Liver (tissue), 9 donors: Measurements from ENCODE around the gene SPATC1L. TPM values are rescaled to one million over a fixed set of nuclear protein-coding genes. Genes with fewer than 3 reads are reported as not detected.

ENCODE experiments used
- DNase-seq: peaks from one replicate; pipeline ENCODE4 v3.0.0-alpha.2; 2017; ENCODE audit warnings: low spot score
- H3K27ac ChIP-seq, 2 donors: one replicate each; pipeline ENCODE4 v1.7.0; 2013; ENCODE audit warnings: inconsistent platforms in 2 of 2, low read length in 2 of 2, control low read depth in 1 of 2, low read depth in 1 of 2, mild to moderate bottlenecking in 1 of 2
- H3K27me3 ChIP-seq, 4 donors: one replicate each; pipeline versions ENCODE4 v1.6.1 to v1.7.0; 2013; ENCODE audit warnings: low read length in 3 of 4, inconsistent platforms in 1 of 4, mild to moderate bottlenecking in 1 of 4, moderate library complexity in 1 of 4; ENCODE audit not compliant: control insufficient read depth in 4 of 4, insufficient read depth in 4 of 4
- H3K36me3 ChIP-seq, 4 donors: one replicate each; pipeline versions ENCODE4 v1.6.1 to v1.7.0; 2013; ENCODE audit warnings: low read length in 3 of 4, mild to moderate bottlenecking in 3 of 4, low read depth in 1 of 4, moderate library complexity in 1 of 4; ENCODE audit not compliant: control insufficient read depth in 4 of 4, insufficient read depth in 3 of 4
- H3K4me1 ChIP-seq, 4 donors: one replicate each; pipeline versions ENCODE4 v1.6.1 to v1.7.0; 2013; ENCODE audit warnings: low read length in 3 of 4, mild to moderate bottlenecking in 3 of 4, moderate library complexity in 1 of 4; ENCODE audit not compliant: control insufficient read depth in 4 of 4, insufficient read depth in 4 of 4
- H3K4me3 ChIP-seq, 3 donors: one replicate each; pipeline versions ENCODE4 v1.6.1 to v1.7.0; 2013; ENCODE audit warnings: low read length in 3 of 3, control low read depth in 1 of 3, low read depth in 1 of 3, mild to moderate bottlenecking in 1 of 3
- H3K9ac ChIP-seq, 2 donors: one replicate each; pipeline ENCODE4 v1.7.0; 2013; ENCODE audit warnings: low read length in 2 of 2, mild to moderate bottlenecking in 2 of 2, moderate library complexity in 2 of 2, control low read depth in 1 of 2, low read depth in 1 of 2
- H3K9me3 ChIP-seq, 4 donors: one replicate each; pipeline versions ENCODE4 v1.6.1 to v1.7.0; 2013; ENCODE audit warnings: low read length in 3 of 4; ENCODE audit not compliant: control insufficient read depth in 4 of 4
- ATF3 ChIP-seq: IDR thresholded peaks from 2 replicates; pipeline ENCODE4 v1.6.1; 2016; ENCODE audit warnings: antibody characterized with exemption
- EGR1 ChIP-seq, 2 donors: IDR thresholded peaks; 2 replicates each; pipeline ENCODE4 v1.6.1; 2016 to 2018; ENCODE audit warnings: antibody characterized with exemption in 2 of 2, low read depth in 2 of 2
- FOXA1 ChIP-seq: IDR thresholded peaks from 2 replicates; pipeline ENCODE4 v1.6.1; 2016; ENCODE audit warnings: antibody characterized with exemption
- FOXA2 ChIP-seq: IDR thresholded peaks from 2 replicates; pipeline ENCODE4 v1.6.1; 2016; ENCODE audit warnings: antibody characterized with exemption
- GABPA ChIP-seq, 2 donors: IDR thresholded peaks in 1 of 2; conservative IDR thresholded peaks in 1 of 2; 2 replicates each; pipeline ENCODE4 v1.6.1; 2016; ENCODE audit warnings: antibody characterized with exemption in 2 of 2, mild to moderate bottlenecking in 1 of 2, moderate library complexity in 1 of 2
- HNF4A ChIP-seq, 2 donors: conservative IDR thresholded peaks; 2 replicates each; pipeline ENCODE4 v1.6.1; 2016; ENCODE audit warnings: antibody characterized with exemption in 2 of 2, mild to moderate bottlenecking in 2 of 2
- HNF4G ChIP-seq: IDR thresholded peaks from 2 replicates; pipeline ENCODE4 v1.6.1; 2016; ENCODE audit warnings: antibody characterized with exemption
- JUND ChIP-seq, 2 donors: IDR thresholded peaks; 2 replicates each; pipeline ENCODE4 v1.6.1; 2016; ENCODE audit warnings: antibody characterized with exemption in 2 of 2
- MAX ChIP-seq: IDR thresholded peaks from 2 replicates; pipeline ENCODE4 v1.6.1; 2016; ENCODE audit warnings: antibody characterized with exemption
- NR2F2 ChIP-seq: IDR thresholded peaks from 2 replicates; pipeline ENCODE4 v1.6.1; 2016; ENCODE audit warnings: antibody characterized with exemption
- RAD21 ChIP-seq, 2 donors: IDR thresholded peaks; 2 replicates each; pipeline ENCODE4 v1.6.1; 2016; ENCODE audit warnings: antibody characterized with exemption in 2 of 2, mild to moderate bottlenecking in 2 of 2
- RXRA ChIP-seq, 2 donors: IDR thresholded peaks; 2 replicates each; pipeline ENCODE4 v1.6.1; 2017 to 2018; ENCODE audit warnings: antibody characterized with exemption in 2 of 2, mild to moderate bottlenecking in 1 of 2
- SP1 ChIP-seq: IDR thresholded peaks from 2 replicates; pipeline ENCODE4 v1.6.1; 2018; ENCODE audit warnings: antibody characterized with exemption, mild to moderate bottlenecking
- TAF1 ChIP-seq: conservative IDR thresholded peaks from 2 replicates; pipeline ENCODE4 v1.6.1; 2016; ENCODE audit warnings: antibody characterized with exemption, mild to moderate bottlenecking
- YY1 ChIP-seq: IDR thresholded peaks from 2 replicates; pipeline ENCODE4 v1.6.1; 2016; ENCODE audit warnings: antibody characterized with exemption, mild to moderate bottlenecking
- WGBS: extraction: QIAGEN DNeasy Blood & Tissue Kit; methylation state at CpG from one replicate; pipeline ENCODE4 v1.1.7; 2013; 5-methylcytosine and 5-hydroxymethylcytosine counted together
- polyA plus RNA-seq, 2 donors: library from polyadenylated mRNA; stranded (reverse) in 1 of 2; unstranded in 1 of 2; fragments of 200-250 nt in 1 of 2; fragments of >200 nt in 1 of 2; fragmentation: Nextera tagmentation in 1 of 2; extraction: Ambion mirVana in 1 of 2; gene quantifications; one replicate each; pipeline versions ENCODE4 v1.2.1 to v1.2.3, GENCODE V29; 2013 to 2015
- total RNA-seq, 2 donors: library from RNA; depleted of rRNA; stranded (reverse); fragments of >200 nt; gene quantifications; one replicate each; pipeline ENCODE4 v1.2.3, GENCODE V29; 2014
- TF ChIP-seq, protein P1 (sequence below): IDR thresholded peaks from 2 replicates; pipeline ENCODE4 v1.6.1; 2016; ENCODE audit warnings: antibody characterized with exemption
- TF ChIP-seq, protein P2 (sequence below): IDR thresholded peaks from 2 replicates; pipeline ENCODE4 v1.6.1; 2016; ENCODE audit warnings: antibody characterized with exemption, mild to moderate bottlenecking
- TF ChIP-seq, protein P3 (sequence below): fragments of 150-350 bp; IDR thresholded peaks from 2 replicates; pipeline ENCODE4 v1.5.1; 2017; ENCODE audit warnings: improper control_type of control experiment, low read depth, low read length; ENCODE audit not compliant: missing input control
- donor health status: healthy.
- donor health status: healthy.
- donor health status: healthy.
- donor health status: healthy.
- donor health status: healthy.

SPATC1L gene
- total and polyA plus RNA-seq, 4 donors = 0.33 to 3.5 (median 0.79) TPM

DNA sequence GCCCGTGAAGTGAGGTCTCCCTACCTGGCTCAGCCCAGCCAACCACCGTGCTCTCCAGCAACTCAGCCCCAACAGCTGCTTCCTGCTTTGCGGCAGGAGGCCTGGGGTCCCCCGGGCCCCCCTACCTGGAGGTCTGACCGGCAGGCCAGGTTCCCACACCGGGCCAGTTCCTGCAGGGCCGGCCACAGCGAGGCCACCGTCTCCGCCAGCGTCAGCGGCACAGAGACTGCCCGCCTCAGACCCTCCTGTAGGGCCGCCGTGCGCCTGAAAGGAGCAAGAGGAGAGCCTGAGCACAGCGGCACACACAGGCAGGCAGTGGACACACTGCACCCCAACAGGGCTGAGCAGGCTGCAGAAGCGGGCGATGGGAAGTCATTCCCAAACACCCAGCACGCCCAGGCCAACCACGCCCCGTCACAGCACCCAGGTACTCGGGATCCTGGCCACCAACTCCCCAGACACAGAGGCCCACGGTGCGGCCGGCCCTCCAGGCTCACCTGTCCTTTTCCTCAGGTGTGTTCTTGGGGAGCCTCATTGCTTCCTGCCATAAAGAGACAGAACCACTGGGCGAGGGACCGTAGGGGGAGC lies 45.8 kb downstream of the SPATC1L start:
- peaks cover 4 to 29% (median 12%) of the 10 kb centered on the region in 4 donors for H3K36me3 ChIP-seq

GRCh38 chr21:46137908-46138307 lies 46.4 kb downstream of the SPATC1L start:
- Histone ChIP-seq H3K36me3 (peaks cover 4 to 27% (median 10%) of the 10 kb centered on the region in 4 donors), H3K9ac (no peak overlapping the region), H3K4me1 (no peaks in the 10 kb centered on the region), H3K27ac (no peak overlapping the region), H3K9me3 (no peaks in the 10 kb centered on the region), H3K27me3 (no peaks in the 10 kb centered on the region), H3K4me3 (no peak overlapping the region)
- whole genome bisulfite sequencing = 94% methylated on average over 7 of the region's 7 CpGs
- TF ChIP-seq RAD21 (IDR thresholded peaks at IDR 0.05) = no peak
- TF ChIP-seq, protein P1, sequence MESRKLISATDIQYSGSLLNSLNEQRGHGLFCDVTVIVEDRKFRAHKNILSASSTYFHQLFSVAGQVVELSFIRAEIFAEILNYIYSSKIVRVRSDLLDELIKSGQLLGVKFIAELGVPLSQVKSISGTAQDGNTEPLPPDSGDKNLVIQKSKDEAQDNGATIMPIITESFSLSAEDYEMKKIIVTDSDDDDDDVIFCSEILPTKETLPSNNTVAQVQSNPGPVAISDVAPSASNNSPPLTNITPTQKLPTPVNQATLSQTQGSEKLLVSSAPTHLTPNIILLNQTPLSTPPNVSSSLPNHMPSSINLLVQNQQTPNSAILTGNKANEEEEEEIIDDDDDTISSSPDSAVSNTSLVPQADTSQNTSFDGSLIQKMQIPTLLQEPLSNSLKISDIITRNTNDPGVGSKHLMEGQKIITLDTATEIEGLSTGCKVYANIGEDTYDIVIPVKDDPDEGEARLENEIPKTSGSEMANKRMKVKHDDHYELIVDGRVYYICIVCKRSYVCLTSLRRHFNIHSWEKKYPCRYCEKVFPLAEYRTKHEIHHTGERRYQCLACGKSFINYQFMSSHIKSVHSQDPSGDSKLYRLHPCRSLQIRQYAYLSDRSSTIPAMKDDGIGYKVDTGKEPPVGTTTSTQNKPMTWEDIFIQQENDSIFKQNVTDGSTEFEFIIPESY = no peak
- TF ChIP-seq GABPA (IDR thresholded peaks at IDR 0.05 in 1 of 2, conservative IDR thresholded peaks at IDR 0.05 in 1 of 2) = no peak
- no peak for TF ChIP-seq YY1
- TF ChIP-seq TAF1 = no peak
- no peak for TF ChIP-seq NR2F2
- TF ChIP-seq MAX = no peak
- TF ChIP-seq HNF4G = no peak
- no peak for TF ChIP-seq HNF4A (conservative IDR thresholded peaks at IDR 0.05)
- no peak for TF ChIP-seq SP1
- TF ChIP-seq ATF3 = no peak
- TF ChIP-seq FOXA1 = no peak
- TF ChIP-seq, protein P2, sequence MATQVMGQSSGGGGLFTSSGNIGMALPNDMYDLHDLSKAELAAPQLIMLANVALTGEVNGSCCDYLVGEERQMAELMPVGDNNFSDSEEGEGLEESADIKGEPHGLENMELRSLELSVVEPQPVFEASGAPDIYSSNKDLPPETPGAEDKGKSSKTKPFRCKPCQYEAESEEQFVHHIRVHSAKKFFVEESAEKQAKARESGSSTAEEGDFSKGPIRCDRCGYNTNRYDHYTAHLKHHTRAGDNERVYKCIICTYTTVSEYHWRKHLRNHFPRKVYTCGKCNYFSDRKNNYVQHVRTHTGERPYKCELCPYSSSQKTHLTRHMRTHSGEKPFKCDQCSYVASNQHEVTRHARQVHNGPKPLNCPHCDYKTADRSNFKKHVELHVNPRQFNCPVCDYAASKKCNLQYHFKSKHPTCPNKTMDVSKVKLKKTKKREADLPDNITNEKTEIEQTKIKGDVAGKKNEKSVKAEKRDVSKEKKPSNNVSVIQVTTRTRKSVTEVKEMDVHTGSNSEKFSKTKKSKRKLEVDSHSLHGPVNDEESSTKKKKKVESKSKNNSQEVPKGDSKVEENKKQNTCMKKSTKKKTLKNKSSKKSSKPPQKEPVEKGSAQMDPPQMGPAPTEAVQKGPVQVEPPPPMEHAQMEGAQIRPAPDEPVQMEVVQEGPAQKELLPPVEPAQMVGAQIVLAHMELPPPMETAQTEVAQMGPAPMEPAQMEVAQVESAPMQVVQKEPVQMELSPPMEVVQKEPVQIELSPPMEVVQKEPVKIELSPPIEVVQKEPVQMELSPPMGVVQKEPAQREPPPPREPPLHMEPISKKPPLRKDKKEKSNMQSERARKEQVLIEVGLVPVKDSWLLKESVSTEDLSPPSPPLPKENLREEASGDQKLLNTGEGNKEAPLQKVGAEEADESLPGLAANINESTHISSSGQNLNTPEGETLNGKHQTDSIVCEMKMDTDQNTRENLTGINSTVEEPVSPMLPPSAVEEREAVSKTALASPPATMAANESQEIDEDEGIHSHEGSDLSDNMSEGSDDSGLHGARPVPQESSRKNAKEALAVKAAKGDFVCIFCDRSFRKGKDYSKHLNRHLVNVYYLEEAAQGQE = no peak
- TF ChIP-seq, protein P3, sequence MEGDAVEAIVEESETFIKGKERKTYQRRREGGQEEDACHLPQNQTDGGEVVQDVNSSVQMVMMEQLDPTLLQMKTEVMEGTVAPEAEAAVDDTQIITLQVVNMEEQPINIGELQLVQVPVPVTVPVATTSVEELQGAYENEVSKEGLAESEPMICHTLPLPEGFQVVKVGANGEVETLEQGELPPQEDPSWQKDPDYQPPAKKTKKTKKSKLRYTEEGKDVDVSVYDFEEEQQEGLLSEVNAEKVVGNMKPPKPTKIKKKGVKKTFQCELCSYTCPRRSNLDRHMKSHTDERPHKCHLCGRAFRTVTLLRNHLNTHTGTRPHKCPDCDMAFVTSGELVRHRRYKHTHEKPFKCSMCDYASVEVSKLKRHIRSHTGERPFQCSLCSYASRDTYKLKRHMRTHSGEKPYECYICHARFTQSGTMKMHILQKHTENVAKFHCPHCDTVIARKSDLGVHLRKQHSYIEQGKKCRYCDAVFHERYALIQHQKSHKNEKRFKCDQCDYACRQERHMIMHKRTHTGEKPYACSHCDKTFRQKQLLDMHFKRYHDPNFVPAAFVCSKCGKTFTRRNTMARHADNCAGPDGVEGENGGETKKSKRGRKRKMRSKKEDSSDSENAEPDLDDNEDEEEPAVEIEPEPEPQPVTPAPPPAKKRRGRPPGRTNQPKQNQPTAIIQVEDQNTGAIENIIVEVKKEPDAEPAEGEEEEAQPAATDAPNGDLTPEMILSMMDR = no peak
- no peak for TF ChIP-seq FOXA2
- TF ChIP-seq JUND (IDR thresholded peaks at IDR 0.05) = no peak
- no peak for TF ChIP-seq RXRA (IDR thresholded peaks at IDR 0.05)
- TF ChIP-seq EGR1 (IDR thresholded peaks at IDR 0.05; ENCODE audit: low read depth in 2 of 2) = no peak
- no peak for DNase-seq

More for the DNA sequence above, 45.8 kb downstream of the SPATC1L start:
- H3K4me1 ChIP-seq = no peaks in the 10 kb centered on the region
- H3K27me3 ChIP-seq = no peaks in the 10 kb centered on the region
- TF ChIP-seq ATF3 (no peak), FOXA1 (no peak)
- TF ChIP-seq, protein P3 = no peak
- no peak for DNase-seq
- H3K4me3 ChIP-seq = no peak overlapping the region
- no peak overlapping the region for H3K9ac ChIP-seq
- WGBS = 94% methylated on average over 28 of the region's 28 CpGs
- no peak overlapping the region for H3K27ac ChIP-seq
- H3K9me3 ChIP-seq = no peaks in the 10 kb centered on the region
